Keratinocyte (primary cell): ENCODE results near the gene FGF5. TPM values are rescaled to one million over a fixed set of nuclear protein-coding genes. Genes with fewer than 3 reads are reported as not detected.
"Not testable (repeated sequence)": the region's sequence is repeated elsewhere in the genome, so short reads cannot be mapped to it uniquely, and the experiment has no call there.

ENCODE experiments used
- DNase-seq: peaks from one replicate; pipeline ENCODE4 v3.0.0-alpha.2; 2011; ENCODE audit warnings: low read depth, missing footprints, low spot score
- FAIRE-seq: peaks from 2 replicates; lab custom pipeline; 2011; peaks lifted over from hg19 to GRCh38; lab: Jason Lieb, UNC
- H2AFZ ChIP-seq: 2 replicates; pipeline ENCODE4 v1.6.0; 2012; ENCODE audit warnings: low read length, control low read depth, inconsistent platforms; ENCODE audit not compliant: control insufficient read depth
- H3K27ac ChIP-seq: 2 replicates; pipeline ENCODE4 v1.5.1; 2011; ENCODE audit warnings: low read length; ENCODE audit not compliant: control insufficient read depth, insufficient read depth
- H3K27me3 ChIP-seq: 3 replicates; pipeline ENCODE4 v1.6.0; 2011; ENCODE audit warnings: low read length; ENCODE audit not compliant: control insufficient read depth, insufficient read depth; ENCODE audit errors: extremely low read depth
- H3K36me3 ChIP-seq, 2 experiments: 2 replicates in 1 of 2; 3 replicates in 1 of 2; pipeline ENCODE4 v1.5.1; 2011; ENCODE audit warnings: low read length in 2 of 2, mild to moderate bottlenecking in 1 of 2; ENCODE audit not compliant: control insufficient read depth in 2 of 2, insufficient read depth in 2 of 2; ENCODE audit errors: extremely low read depth in 1 of 2
- H3K4me1 ChIP-seq: 3 replicates; pipeline ENCODE4 v1.5.1; 2011; ENCODE audit warnings: low read length; ENCODE audit not compliant: control insufficient read depth, insufficient read depth; ENCODE audit errors: extremely low read depth
- H3K4me2 ChIP-seq: 3 replicates; pipeline ENCODE4 v1.6.0; 2011; ENCODE audit warnings: low read depth, low read length; ENCODE audit not compliant: control insufficient read depth, insufficient read depth; ENCODE audit errors: extremely low read depth
- H3K4me3 ChIP-seq, 3 experiments: fragments of 200-600 bp in 1 of 3; sonication (generic) in 1 of 3; 2 replicates in 2 of 3; 3 replicates in 1 of 3; pipeline ENCODE4 v1.5.1; 2011 to 2016; ENCODE audit warnings: low read length in 3 of 3, mild to moderate bottlenecking in 3 of 3, control low read depth in 2 of 3, inconsistent platforms in 1 of 3, low read depth in 1 of 3, mixed read lengths in 1 of 3, mixed run types in 1 of 3, moderate library complexity in 1 of 3; ENCODE audit not compliant: control insufficient read depth in 2 of 3, insufficient read depth in 2 of 3; ENCODE audit errors: extremely low read depth in 1 of 3
- H3K79me2 ChIP-seq: 2 replicates; pipeline ENCODE4 v1.6.0; 2012; ENCODE audit warnings: low read length; ENCODE audit not compliant: control insufficient read depth, insufficient read depth
- H3K9ac ChIP-seq: 3 replicates; pipeline ENCODE4 v1.6.0; 2011; ENCODE audit warnings: low read length; ENCODE audit not compliant: control insufficient read depth, insufficient read depth; ENCODE audit errors: extremely low read depth
- H3K9me1 ChIP-seq: 3 replicates; pipeline ENCODE4 v1.6.0; 2011; ENCODE audit warnings: low read length; ENCODE audit not compliant: control insufficient read depth, insufficient read depth; ENCODE audit errors: extremely low read depth
- H3K9me3 ChIP-seq: 2 replicates; pipeline ENCODE4 v1.5.1; 2012; ENCODE audit warnings: low read depth, low read length; ENCODE audit not compliant: control insufficient read depth
- H4K20me1 ChIP-seq: 3 replicates; pipeline ENCODE4 v1.6.0; 2011; ENCODE audit warnings: low read length; ENCODE audit not compliant: control insufficient read depth, insufficient read depth; ENCODE audit errors: extremely low read depth
- EZH2 ChIP-seq: IDR thresholded peaks from one replicate; pipeline ENCODE4 v1.6.1; 2012; ENCODE audit warnings: inconsistent platforms, mild to moderate bottlenecking, low read length, moderate library complexity
- dilution Hi-C: fragments of 300-500 bp; cut with MboI; formaldehyde crosslinking; loops from one replicate; pipeline ENCODE4 v1.7.0; 2020; ENCODE audit warnings: low sequenced_read_pairs; ENCODE audit not compliant: extremely low pct_ligation_motif_present
- polyA plus RNA-seq, 5 experiments: library from polyadenylated mRNA; depleted of rRNA in 3 of 5; stranded (reverse) in 3 of 5; stranded (forward) in 1 of 5; unstranded in 1 of 5; fragments of >200 nt; gene quantifications; 1 replicate in 1 of 5; 2 replicates in 3 of 5; 3 replicates in 1 of 5; pipeline versions ENCODE4 v1.2.1 to v1.2.3, GENCODE V29; 2011 to 2012; ENCODE audit warnings: missing spikeins in 2 of 5, low read depth in 1 of 5, low replicate concordance in 1 of 5
- TF ChIP-seq, protein P1 (sequence below), 3 experiments: IDR thresholded peaks in 1 of 3; conservative IDR thresholded peaks in 1 of 3; optimal IDR thresholded peaks in 1 of 3; 2 replicates in 2 of 3; 3 replicates in 1 of 3; pipeline versions ENCODE3 to v1.5.1; 2011; ENCODE audit warnings: low read length in 3 of 3, mild to moderate bottlenecking in 3 of 3, moderate library complexity in 2 of 3, control low read depth in 1 of 3, inconsistent platforms in 1 of 3; ENCODE audit not compliant: insufficient read depth in 2 of 3; ENCODE audit errors: extremely low read depth in 1 of 3

FGF5 gene
- polyA plus RNA-seq, 1 donor (not counting 4 experiments of a cell fraction or from before 2014, with no cell fraction given): 3.9 TPM

DNA sequence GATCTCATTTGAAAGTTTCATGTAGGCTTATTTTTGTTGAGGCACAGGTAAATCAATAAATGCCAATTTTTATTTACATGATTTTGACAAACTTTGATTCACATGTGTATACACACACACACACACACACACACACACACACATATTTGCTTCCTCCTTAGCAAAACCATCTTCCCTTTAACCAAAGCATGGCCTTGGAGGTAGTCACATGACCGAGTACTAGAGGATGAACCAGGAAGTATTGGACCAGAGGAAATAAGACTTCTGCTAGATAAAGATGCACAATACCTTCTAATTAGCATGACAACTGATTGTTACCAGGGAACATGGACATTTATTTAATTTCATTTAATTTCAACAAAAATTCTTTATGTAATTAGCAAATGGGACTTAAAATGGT lies 45.7 kb downstream of the FGF5 start:
- TF ChIP-seq, protein P1, sequence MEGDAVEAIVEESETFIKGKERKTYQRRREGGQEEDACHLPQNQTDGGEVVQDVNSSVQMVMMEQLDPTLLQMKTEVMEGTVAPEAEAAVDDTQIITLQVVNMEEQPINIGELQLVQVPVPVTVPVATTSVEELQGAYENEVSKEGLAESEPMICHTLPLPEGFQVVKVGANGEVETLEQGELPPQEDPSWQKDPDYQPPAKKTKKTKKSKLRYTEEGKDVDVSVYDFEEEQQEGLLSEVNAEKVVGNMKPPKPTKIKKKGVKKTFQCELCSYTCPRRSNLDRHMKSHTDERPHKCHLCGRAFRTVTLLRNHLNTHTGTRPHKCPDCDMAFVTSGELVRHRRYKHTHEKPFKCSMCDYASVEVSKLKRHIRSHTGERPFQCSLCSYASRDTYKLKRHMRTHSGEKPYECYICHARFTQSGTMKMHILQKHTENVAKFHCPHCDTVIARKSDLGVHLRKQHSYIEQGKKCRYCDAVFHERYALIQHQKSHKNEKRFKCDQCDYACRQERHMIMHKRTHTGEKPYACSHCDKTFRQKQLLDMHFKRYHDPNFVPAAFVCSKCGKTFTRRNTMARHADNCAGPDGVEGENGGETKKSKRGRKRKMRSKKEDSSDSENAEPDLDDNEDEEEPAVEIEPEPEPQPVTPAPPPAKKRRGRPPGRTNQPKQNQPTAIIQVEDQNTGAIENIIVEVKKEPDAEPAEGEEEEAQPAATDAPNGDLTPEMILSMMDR (optimal IDR thresholded peaks at IDR 0.05 in 1 of 3, IDR thresholded peaks at IDR 0.05 in 1 of 3, conservative IDR thresholded peaks at IDR 0.05 in 1 of 3; ENCODE audit: extremely low read depth in 1 of 3, insufficient read depth in 2 of 3, low read length in 3 of 3): no peak
- TF ChIP-seq EZH2: no peak
- H4K20me1 ChIP-seq: no peaks in the 10 kb centered on the region
- no peak overlapping the region for H2AFZ ChIP-seq
- H3K9ac ChIP-seq: no peak overlapping the region
- H3K9me3 ChIP-seq: no peaks in the 10 kb centered on the region
- H3K9me1 ChIP-seq: no peaks in the 10 kb centered on the region
- no peaks in the 10 kb centered on the region for H3K79me2 ChIP-seq
- no peaks in the 10 kb centered on the region for H3K27me3 ChIP-seq
- H3K27ac ChIP-seq: no peak overlapping the region
- H3K4me1 ChIP-seq: peaks cover 31% of the 10 kb centered on the region
- H3K36me3 ChIP-seq: no peaks in the 10 kb centered on the region
- no peak for FAIRE-seq
- dilution Hi-C loops: no loop called here
- H3K4me3 ChIP-seq: no peak overlapping the region
- H3K4me2 ChIP-seq: no peak overlapping the region
- no peak for DNase-seq

DNA sequence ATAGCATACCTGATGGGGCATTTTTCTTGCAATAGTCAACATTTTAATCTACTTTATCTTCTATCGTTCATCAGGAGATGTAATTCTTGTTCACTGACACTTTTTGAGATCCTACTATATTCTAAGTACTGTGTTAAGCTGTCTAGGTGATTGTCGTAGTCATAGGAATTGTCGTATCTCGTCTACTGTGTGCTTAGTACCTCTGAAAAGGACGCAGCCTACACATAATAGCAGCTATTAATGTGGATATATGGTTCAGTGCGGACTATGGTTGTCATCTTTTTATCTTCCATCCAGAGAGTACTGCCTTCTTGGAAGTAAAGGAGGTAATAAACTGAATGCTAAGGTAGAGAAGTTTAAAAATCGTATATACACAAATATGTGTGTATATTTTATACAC lies 47.2 kb downstream of the FGF5 start:
- no peak overlapping the region for H2AFZ ChIP-seq
- peaks cover 15% of the 10 kb centered on the region for H3K4me1 ChIP-seq
- no peaks in the 10 kb centered on the region for H3K9me3 ChIP-seq
- no peaks in the 10 kb centered on the region for H3K9me1 ChIP-seq
- no peaks in the 10 kb centered on the region for H3K27me3 ChIP-seq
- FAIRE-seq (no peak), DNase-seq (no peak)
- no peak overlapping the region for H3K4me3 ChIP-seq
- no peaks in the 10 kb centered on the region for H4K20me1 ChIP-seq
- H3K79me2 ChIP-seq: no peaks in the 10 kb centered on the region
- H3K27ac ChIP-seq: no peak overlapping the region
- H3K9ac ChIP-seq: no peak overlapping the region
- dilution Hi-C loops: no loop called here
- TF ChIP-seq, protein P1 (optimal IDR thresholded peaks at IDR 0.05 in 1 of 3, IDR thresholded peaks at IDR 0.05 in 1 of 3, conservative IDR thresholded peaks at IDR 0.05 in 1 of 3; ENCODE audit: extremely low read depth in 1 of 3, insufficient read depth in 2 of 3, low read length in 3 of 3): no peak
- no peak for TF ChIP-seq EZH2
- no peaks in the 10 kb centered on the region for H3K36me3 ChIP-seq
- H3K4me2 ChIP-seq: no peak overlapping the region

DNA sequence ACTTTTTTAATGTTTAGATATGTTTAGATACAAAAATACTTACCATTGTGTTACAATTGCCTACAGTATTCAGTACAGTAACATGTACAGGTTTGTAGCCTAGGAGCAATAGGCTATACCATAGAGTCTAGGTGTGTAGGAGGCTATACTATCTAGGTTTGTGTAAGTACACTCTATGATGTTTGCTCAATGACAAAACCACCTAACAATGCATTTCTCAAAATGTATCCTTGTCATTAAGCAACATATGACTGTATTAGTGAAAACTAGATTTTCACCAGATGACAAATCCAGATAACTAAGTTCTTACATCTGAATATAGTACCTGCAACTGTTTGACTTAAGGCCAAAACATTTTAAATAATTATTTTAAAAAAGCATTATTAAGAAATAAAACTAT lies 49.4 kb downstream of the FGF5 start:
- FAIRE-seq, H3K79me2 ChIP-seq, H2AFZ ChIP-seq, H3K36me3 ChIP-seq, H3K9me1 ChIP-seq, H3K4me3 ChIP-seq, DNase-seq, H4K20me1 ChIP-seq, dilution Hi-C loops, H3K27me3 ChIP-seq, H3K9me3 ChIP-seq, H3K27ac ChIP-seq, H3K9ac ChIP-seq, H3K4me2 ChIP-seq, H3K4me1 ChIP-seq: not testable (repeated sequence)
